ENCODE measurements around the gene PABPC1L. TPM values are rescaled to one million over a fixed set of nuclear protein-coding genes. Genes with fewer than 3 reads are reported as not detected.

The PABPC1L gene
- total and polyA plus RNA-seq, 2 of the 13 experiments (the other 11 are each of a cell fraction or from before 2014, with no cell fraction given), result 30.8 to 252 TPM

GRCh38 chr20:44909872-44910689 is at the start of gene PABPC1L (continued):
- TF ChIP-seq ZSCAN12 (CRISPR knock-in tag; IDR thresholded peaks at IDR 0.05) (no peak), ZNF749 (CRISPR knock-in tag; IDR thresholded peaks at IDR 0.05; ENCODE audit: borderline replicate concordance) (peak; percentile 50; the same call in 1 of the 2 replicates), NR2F2 (IDR thresholded peaks at IDR 0.05; ENCODE audit: borderline replicate concordance, low read depth) (no peak), POLR2A (IDR thresholded peaks at IDR 0.05; ENCODE audit: insufficient read depth in 1 of 2, low read depth in 2 of 2, low read length in 2 of 2) (peak; percentile 66 to 89), NRL (CRISPR knock-in tag; IDR thresholded peaks at IDR 0.05; ENCODE audit: borderline replicate concordance) (peak; percentile 97), GFI1 (CRISPR knock-in tag; IDR thresholded peaks at IDR 0.05; ENCODE audit: borderline replicate concordance) (no peak), NCOA1 (CRISPR knock-in tag; IDR thresholded peaks at IDR 0.05) (peak; percentile 21; the same call in 1 of the 2 replicates), MEF2D (CRISPR knock-in tag; IDR thresholded peaks at IDR 0.05) (no peak), ZKSCAN8 (CRISPR knock-in tag; IDR thresholded peaks at IDR 0.05; ENCODE audit: borderline replicate concordance) (no peak; the same call in 1 of the 2 replicates), TBX3 (IDR thresholded peaks at IDR 0.05; ENCODE audit: borderline replicate concordance) (no peak), ZNF724P (CRISPR knock-in tag; IDR thresholded peaks at IDR 0.05; ENCODE audit: borderline replicate concordance) (peak; percentile 64), ZC3H13 (CRISPR knock-in tag; IDR thresholded peaks at IDR 0.05) (peak; percentile 97), FOXP1 (IDR thresholded peaks at IDR 0.05) (no peak), FOXP1 (CRISPR knock-in tag; IDR thresholded peaks at IDR 0.05) (no peak)
- TF ChIP-seq, protein P1, sequence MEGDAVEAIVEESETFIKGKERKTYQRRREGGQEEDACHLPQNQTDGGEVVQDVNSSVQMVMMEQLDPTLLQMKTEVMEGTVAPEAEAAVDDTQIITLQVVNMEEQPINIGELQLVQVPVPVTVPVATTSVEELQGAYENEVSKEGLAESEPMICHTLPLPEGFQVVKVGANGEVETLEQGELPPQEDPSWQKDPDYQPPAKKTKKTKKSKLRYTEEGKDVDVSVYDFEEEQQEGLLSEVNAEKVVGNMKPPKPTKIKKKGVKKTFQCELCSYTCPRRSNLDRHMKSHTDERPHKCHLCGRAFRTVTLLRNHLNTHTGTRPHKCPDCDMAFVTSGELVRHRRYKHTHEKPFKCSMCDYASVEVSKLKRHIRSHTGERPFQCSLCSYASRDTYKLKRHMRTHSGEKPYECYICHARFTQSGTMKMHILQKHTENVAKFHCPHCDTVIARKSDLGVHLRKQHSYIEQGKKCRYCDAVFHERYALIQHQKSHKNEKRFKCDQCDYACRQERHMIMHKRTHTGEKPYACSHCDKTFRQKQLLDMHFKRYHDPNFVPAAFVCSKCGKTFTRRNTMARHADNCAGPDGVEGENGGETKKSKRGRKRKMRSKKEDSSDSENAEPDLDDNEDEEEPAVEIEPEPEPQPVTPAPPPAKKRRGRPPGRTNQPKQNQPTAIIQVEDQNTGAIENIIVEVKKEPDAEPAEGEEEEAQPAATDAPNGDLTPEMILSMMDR (CRISPR knock-in tag; IDR thresholded peaks at IDR 0.05), result 0 out of 2 replicates have a peak, but pooled peaks have one; percentile 8
- TF ChIP-seq, protein P2, sequence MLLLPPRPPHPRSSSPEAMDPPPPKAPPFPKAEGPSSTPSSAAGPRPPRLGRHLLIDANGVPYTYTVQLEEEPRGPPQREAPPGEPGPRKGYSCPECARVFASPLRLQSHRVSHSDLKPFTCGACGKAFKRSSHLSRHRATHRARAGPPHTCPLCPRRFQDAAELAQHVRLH (CRISPR knock-in tag; IDR thresholded peaks at IDR 0.05; ENCODE audit: borderline replicate concordance, low read depth), result peak; percentile 63
- TF ChIP-seq, protein P3, sequence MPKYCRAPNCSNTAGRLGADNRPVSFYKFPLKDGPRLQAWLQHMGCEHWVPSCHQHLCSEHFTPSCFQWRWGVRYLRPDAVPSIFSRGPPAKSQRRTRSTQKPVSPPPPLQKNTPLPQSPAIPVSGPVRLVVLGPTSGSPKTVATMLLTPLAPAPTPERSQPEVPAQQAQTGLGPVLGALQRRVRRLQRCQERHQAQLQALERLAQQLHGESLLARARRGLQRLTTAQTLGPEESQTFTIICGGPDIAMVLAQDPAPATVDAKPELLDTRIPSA (CRISPR knock-in tag; IDR thresholded peaks at IDR 0.05; ENCODE audit: borderline replicate concordance), result peak; percentile 53; the same call in 1 of the 2 replicates
- TF ChIP-seq, protein P4, sequence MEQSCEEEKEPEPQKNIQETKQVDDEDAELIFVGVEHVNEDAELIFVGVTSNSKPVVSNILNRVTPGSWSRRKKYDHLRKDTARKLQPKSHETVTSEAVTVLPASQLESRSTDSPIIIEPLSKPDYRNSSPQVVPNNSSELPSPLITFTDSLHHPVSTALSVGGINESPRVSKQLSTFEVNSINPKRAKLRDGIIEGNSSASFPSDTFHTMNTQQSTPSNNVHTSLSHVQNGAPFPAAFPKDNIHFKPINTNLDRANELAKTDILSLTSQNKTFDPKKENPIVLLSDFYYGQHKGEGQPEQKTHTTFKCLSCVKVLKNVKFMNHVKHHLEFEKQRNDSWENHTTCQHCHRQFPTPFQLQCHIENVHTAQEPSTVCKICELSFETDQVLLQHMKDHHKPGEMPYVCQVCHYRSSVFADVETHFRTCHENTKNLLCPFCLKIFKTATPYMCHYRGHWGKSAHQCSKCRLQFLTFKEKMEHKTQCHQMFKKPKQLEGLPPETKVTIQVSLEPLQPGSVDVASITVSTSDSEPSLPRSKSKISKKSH (CRISPR knock-in tag; IDR thresholded peaks at IDR 0.05; ENCODE audit: borderline replicate concordance), result peak; percentile 96

All from HepG2 (cell line).